ENCODE data around the gene RABEP1. TPM values are rescaled to one million over a fixed set of nuclear protein-coding genes. Genes with fewer than 3 reads are reported as not detected.

The RABEP1 gene
- total RNA-seq, 1 experiment from 2014 or later = 21.8 TPM

- no peaks in the 10 kb centered on the region for H3K4me1 ChIP-seq
- no peaks in the 10 kb centered on the region for H3K27me3 ChIP-seq (replicated peaks; ENCODE audit: control insufficient read depth, insufficient read depth, low read length)
- no peak overlapping the region for H3K4me3 Mint-ChIP-seq (ENCODE audit: unreplicated experiment)
- H3K36me3 ChIP-seq (ENCODE audit: control insufficient read depth, insufficient read depth, low read length) = no peaks in the 10 kb centered on the region
- peaks cover 12% of the 10 kb centered on the region for H3K36me3 Mint-ChIP-seq (ENCODE audit: insufficient read depth, unreplicated experiment)
- BruUV-seq (replicated peaks) = no TSS peak
- no peak for TF ChIP-seq CTCF (IDR thresholded peaks at IDR 0.05; ENCODE audit: insufficient read depth in 1 of 2, low read depth in 1 of 2, low read length in 1 of 2, severe bottlenecking in 1 of 2, unreplicated experiment in 1 of 2)
- H3K27ac Mint-ChIP-seq (ENCODE audit: unreplicated experiment) = no peak overlapping the region
- H3K27me3 Mint-ChIP-seq (ENCODE audit: insufficient read depth, unreplicated experiment) = no peaks in the 10 kb centered on the region
- H3K4me3 ChIP-seq (ENCODE audit: low read depth, low read length) = no peak overlapping the region
- no peaks in the 10 kb centered on the region for H3K9me3 Mint-ChIP-seq (ENCODE audit: unreplicated experiment)
- POLR2A ChIA-PET = no interaction called here
- CTCF ChIA-PET = no interaction called here
- H3K4me1 Mint-ChIP-seq (ENCODE audit: low read depth, unreplicated experiment) = no peaks in the 10 kb centered on the region
- DNase-seq = no peak
- intact Hi-C loops (cut with micrococcal nuclease; ENCODE audit: unreplicated experiment) = no loop called here
- no peaks in the 10 kb centered on the region for H3K9me3 ChIP-seq
Observed at GRCh38 chr17:5364156-5364555, 82.1 kb downstream of the RABEP1 start.

GRCh38 chr17:5364696-5365095 lies 82.6 kb downstream of the RABEP1 start:
- H3K4me1 ChIP-seq = no peaks in the 10 kb centered on the region
- Mint-ChIP-seq H3K4me3 (ENCODE audit: unreplicated experiment) (no peak overlapping the region), H3K4me1 (ENCODE audit: low read depth, unreplicated experiment) (no peaks in the 10 kb centered on the region), H3K36me3 (ENCODE audit: insufficient read depth, unreplicated experiment) (peaks cover 17% of the 10 kb centered on the region), H3K27me3 (ENCODE audit: insufficient read depth, unreplicated experiment) (no peaks in the 10 kb centered on the region), H3K27ac (ENCODE audit: unreplicated experiment) (no peak overlapping the region), H3K9me3 (ENCODE audit: unreplicated experiment) (no peaks in the 10 kb centered on the region)
- H3K9me3 ChIP-seq = no peaks in the 10 kb centered on the region
- H3K4me3 ChIP-seq (ENCODE audit: low read depth, low read length) = no peak overlapping the region
- POLR2A ChIA-PET = no interaction called here
- H3K36me3 ChIP-seq (ENCODE audit: control insufficient read depth, insufficient read depth, low read length) = no peaks in the 10 kb centered on the region
- CTCF ChIA-PET = no interaction called here
- TF ChIP-seq CTCF (IDR thresholded peaks at IDR 0.05; ENCODE audit: insufficient read depth in 1 of 2, low read depth in 1 of 2, low read length in 1 of 2, severe bottlenecking in 1 of 2, unreplicated experiment in 1 of 2) = no peak
- no TSS peak for BruUV-seq (replicated peaks)
- intact Hi-C loops (cut with micrococcal nuclease; ENCODE audit: unreplicated experiment) = no loop called here
- DNase-seq = no peak
- H3K27me3 ChIP-seq (replicated peaks; ENCODE audit: control insufficient read depth, insufficient read depth, low read length) = no peaks in the 10 kb centered on the region

GRCh38 chr17:5365831-5366230 lies 83.7 kb downstream of the RABEP1 start:
- no peak for DNase-seq
- TF ChIP-seq CTCF (IDR thresholded peaks at IDR 0.05; ENCODE audit: insufficient read depth in 1 of 2, low read depth in 1 of 2, low read length in 1 of 2, severe bottlenecking in 1 of 2, unreplicated experiment in 1 of 2) = no peak
- CTCF ChIA-PET = no interaction called here
- intact Hi-C loops (cut with micrococcal nuclease; ENCODE audit: unreplicated experiment) = no loop called here
- H3K4me3 Mint-ChIP-seq (ENCODE audit: unreplicated experiment) = no peak overlapping the region
- no peaks in the 10 kb centered on the region for H3K36me3 ChIP-seq (ENCODE audit: control insufficient read depth, insufficient read depth, low read length)
- H3K9me3 Mint-ChIP-seq (ENCODE audit: unreplicated experiment) = no peaks in the 10 kb centered on the region
- H3K27me3 ChIP-seq (replicated peaks; ENCODE audit: control insufficient read depth, insufficient read depth, low read length) = no peaks in the 10 kb centered on the region
- H3K4me3 ChIP-seq (ENCODE audit: low read depth, low read length) = no peak overlapping the region
- H3K4me1 ChIP-seq = no peaks in the 10 kb centered on the region
- H3K4me1 Mint-ChIP-seq (ENCODE audit: low read depth, unreplicated experiment) = no peaks in the 10 kb centered on the region
- H3K36me3 Mint-ChIP-seq (ENCODE audit: insufficient read depth, unreplicated experiment) = peaks cover 23% of the 10 kb centered on the region
- POLR2A ChIA-PET = no interaction called here
- BruUV-seq (replicated peaks) = no TSS peak
- no peaks in the 10 kb centered on the region for H3K9me3 ChIP-seq
- no peaks in the 10 kb centered on the region for H3K27me3 Mint-ChIP-seq (ENCODE audit: insufficient read depth, unreplicated experiment)
- H3K27ac Mint-ChIP-seq (ENCODE audit: unreplicated experiment) = no peak overlapping the region
